ENCODE measurements around the gene SLC25A25.

Gene SLC25A25

DNA sequence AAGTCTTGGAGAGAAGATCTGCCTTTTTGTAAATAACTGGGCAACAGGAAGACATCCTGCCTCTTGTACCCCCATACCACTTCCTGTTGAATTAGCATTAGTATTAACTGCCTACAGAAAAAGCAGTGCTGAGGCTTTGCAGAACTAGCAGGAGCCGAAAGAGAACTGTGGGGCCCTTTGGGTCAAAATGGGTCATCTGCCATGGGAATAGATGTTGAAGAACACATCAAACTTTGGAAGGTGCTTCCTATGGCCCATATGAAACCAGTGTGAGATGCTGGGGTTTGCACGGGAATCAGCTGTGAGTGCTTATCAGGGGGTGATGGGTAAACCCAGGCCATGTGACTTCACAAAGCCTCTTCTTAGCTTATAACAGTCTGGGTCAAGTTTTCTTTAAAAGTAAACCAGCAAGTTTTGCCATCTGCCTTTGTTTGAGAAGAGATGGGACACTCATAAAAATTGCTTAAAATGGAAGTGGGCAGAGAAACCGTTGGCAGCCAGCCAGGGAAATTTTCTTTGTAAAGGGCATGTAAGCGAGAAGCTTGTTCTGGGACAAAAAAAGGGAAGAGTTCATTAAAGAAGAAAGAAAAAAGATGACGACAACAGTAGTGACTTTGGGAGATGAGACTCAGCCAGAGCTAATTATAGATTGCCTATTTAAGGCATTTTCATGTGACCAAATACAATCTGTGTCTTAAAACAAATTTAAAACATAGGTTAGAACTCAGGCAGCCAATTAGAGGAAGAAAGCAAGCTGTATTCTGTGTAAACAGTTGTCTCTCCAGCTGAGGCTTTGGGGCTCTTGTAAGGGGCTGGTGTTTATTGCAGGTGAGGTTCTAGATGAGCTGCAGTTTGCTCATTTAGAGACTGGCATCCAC lies 4.4 kb downstream of the SLC25A25 start:
- DNase-seq (ENCODE audit: low read depth in 2 of 2) = peak in 1 of 2 donors; percentile 20

GRCh38 chr9:128073253-128073886 lies 5.3 kb downstream of the SLC25A25 start:
- no peak for DNase-seq (ENCODE audit: low read depth in 2 of 2)

DNA sequence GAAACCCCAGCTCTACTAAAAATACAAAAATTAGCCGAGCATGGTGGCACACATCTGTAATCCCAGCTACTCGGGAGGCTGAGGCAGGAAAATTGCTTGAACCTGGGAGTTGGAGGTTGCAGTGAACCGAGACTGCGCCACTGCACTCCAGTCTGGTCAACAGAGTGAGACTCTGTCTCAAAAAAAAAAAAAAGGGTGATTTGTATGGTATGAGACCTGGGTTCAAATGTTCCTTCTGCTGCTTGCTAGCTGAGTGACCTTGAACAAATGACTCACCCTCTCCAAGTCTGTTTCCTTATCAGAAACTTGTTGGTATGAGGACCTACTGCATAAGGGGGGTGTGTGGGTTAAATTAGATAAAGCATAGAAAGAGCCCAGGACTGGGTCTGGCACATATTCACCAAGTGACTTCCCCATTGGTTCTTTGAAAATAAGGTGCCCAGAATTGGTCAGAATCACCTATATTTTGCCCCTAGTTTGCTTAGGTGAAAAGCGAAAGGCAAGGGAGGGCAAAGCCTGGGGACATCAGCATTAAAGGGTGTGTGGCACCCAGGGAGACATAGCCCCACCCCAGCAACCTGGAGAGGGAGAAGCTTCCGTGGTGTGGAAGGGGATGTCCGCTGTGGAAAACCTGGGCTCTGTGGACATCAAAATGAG lies 9.9 kb downstream of the SLC25A25 start:
- DNase-seq (ENCODE audit: low read depth in 2 of 2) = no peak

GRCh38 chr9:128078504-128079434 lies 10.7 kb downstream of the SLC25A25 start:
- no peak for DNase-seq (ENCODE audit: low read depth in 2 of 2)

- no peak for DNase-seq (ENCODE audit: low read depth in 2 of 2)
These were observed 12.2 kb downstream of the SLC25A25 start for GRCh38 chr9:128080206-128080605.

DNA sequence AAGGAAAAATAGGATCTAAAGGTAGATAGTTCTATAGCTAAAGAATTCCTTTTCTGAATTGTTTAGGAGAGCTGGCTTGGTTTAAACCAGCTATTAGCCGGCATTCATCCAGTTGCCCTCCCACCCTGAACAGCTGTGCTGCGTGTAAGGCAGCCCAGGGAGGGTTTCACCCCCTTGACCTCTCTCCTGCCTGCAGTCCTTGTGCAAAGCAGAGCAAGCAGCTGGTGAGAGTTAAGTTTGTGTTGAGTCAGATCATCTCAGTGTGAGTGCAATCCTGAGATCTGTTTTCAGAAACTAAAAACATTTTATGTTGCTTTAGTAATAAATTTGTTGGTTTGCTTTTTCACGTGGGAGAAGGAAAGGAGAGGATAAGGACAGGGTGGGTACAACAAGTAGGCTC lies 13.0 kb downstream of the SLC25A25 start:
- DNase-seq (ENCODE audit: low read depth in 2 of 2) = no peak

- DNase-seq (ENCODE audit: low read depth in 2 of 2) = no peak
These were observed 14.1 kb downstream of the SLC25A25 start for GRCh38 chr9:128082151-128082550.

DNA sequence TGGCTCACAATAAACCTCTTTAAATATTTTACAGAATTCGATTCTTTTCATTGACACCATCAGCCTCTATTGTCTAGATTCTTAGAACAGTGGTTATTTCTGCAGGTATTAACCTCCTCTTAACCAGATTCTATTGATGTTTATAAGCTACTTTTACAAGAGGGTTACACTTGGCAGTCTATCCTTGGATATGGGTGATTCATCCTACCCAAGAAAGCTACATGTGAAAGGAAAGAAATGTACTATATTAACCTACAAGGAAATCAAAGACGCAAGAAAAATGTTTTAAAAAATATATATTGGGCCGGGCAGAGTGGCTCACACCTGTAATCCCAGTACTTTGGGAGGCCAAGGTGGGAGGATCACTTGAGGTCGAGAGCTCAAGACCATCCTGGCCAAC lies 16.7 kb downstream of the SLC25A25 start:
- no peak for DNase-seq (ENCODE audit: low read depth in 2 of 2)

- no peak for DNase-seq (ENCODE audit: low read depth in 2 of 2)
These were observed 17.9 kb downstream of the SLC25A25 start for GRCh38 chr9:128085943-128086342.

DNA sequence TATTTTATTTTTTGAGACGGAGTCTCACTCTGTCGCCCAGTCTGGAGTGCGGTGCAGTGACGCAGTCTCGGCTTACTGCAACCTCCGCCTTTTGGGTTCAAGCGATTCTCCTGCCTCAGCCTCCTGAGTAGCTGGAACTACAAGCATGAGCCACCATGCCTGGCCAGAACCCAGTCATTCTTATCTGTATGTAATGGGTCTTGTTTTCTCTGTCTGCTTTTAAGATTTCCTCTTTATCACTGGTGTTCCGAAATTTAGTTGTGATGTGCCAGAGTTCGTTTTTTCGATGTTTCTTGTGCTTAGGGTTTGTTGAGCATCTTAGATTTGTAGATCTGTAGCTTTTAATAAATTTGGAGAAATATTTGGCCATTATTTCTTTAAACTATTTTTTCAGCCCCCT lies 19.2 kb downstream of the SLC25A25 start:
- no peak for DNase-seq (ENCODE audit: low read depth in 2 of 2)

- no peak for DNase-seq (ENCODE audit: low read depth in 2 of 2)
These were observed 20.4 kb downstream of the SLC25A25 start for GRCh38 chr9:128088253-128088945.

DNA sequence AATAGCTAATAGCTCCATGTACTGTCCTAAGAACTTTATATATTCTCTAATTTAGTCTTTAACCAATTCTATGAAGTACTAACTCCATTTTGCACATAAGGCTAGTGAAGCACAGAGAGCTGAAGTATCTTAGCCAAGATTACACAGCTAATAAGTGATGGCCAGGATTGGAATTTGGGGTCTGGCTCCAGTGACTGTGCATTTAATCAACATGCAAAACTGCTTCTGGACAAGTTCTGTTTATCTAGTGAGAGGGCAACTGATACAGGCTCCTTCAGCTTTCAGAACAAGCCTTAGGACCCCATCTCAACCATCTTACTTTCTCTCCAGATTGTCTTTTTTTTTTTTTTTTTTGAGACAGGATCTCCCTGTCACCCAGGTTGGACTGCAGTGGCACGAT lies 21.3 kb downstream of the SLC25A25 start:
- DNase-seq (ENCODE audit: low read depth in 2 of 2) = no peak

DNA sequence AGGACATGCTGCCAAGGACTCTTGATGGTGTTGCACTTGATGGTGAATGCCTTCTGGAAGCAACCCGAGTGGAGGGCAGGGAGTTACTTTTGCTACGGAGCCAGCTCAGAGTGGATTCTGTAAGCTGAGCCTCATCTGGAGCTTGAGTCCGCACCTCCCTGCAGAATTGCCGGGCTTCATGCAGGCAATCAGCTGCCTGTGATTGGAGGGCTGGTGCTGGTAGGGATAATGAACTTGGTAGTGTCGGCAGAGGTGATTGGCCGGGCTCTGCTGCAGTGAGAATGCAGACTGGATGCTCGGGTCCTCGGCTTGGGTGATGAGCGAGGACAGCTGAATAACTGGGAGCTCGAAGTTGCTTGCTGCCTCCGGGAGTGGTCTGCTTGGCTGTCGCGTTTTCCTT lies 23.1 kb downstream of the SLC25A25 start:
- DNase-seq (ENCODE audit: low read depth in 2 of 2) = no peak

DNA sequence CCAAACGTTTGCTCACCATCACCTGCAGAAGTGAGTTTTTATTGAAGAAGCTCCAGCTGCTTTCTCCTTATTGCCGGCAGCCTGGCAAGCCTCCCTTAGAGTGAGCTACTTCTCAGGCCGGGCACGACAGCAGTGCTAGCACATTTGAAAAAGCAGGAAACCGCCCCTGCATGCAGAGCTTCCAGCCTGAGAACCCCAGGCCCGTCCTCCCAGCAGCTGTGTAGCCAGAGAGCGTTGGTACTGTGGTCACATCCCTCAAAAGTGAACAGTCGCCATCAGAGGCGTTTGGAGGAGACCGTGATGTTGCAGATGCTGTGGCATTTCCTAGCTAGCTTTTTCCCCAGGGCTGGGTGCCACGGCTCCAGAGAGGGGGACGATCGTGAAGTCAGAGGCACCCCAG lies 23.5 kb downstream of the SLC25A25 start:
- DNase-seq (ENCODE audit: low read depth in 2 of 2) = no peak

- no peak for DNase-seq (ENCODE audit: low read depth in 2 of 2)
These were observed 24.4 kb downstream of the SLC25A25 start for GRCh38 chr9:128092199-128092977.

- DNase-seq (ENCODE audit: low read depth in 2 of 2) = no peak
These were observed 25.0 kb downstream of the SLC25A25 start for GRCh38 chr9:128093011-128093410.

DNA sequence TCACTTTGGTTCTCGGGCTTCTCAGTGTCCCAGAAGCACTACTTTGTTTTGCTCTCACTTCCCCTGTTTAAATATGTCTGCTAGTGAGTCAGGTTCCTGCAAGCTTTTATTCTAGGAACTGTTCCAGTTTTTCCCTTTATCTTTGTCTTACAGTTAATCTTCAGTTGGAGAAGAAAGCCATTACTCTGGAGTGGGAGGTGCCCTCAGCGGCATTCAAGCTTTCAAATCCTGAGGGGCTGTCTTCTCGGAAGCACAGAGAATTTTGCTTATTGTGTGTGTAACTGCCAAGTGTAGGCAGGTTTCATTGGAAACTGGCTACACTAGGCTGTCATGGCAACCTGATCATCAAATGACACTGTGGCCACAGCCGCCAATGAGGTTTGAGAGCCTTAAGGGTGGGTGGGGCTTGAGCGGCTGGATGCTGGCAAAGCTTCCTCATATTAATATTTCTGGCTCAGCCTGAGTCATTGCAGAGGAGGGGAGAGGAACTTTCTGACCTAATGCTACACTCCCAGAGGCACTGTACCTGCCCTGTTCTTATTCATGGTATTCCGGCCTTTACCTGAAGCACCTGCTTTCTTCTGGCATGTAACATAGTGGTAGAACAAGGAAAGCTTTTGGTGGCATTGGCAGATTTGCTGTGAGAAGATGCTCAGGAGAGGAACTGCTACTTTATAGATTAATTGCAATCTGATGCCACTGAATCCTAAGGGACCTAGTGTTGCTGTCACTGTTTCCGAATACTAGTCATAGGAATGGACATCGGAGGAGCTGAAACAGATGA lies 26.3 kb downstream of the SLC25A25 start:
- peak in 1 of 2 donors; percentile 27 for DNase-seq (ENCODE audit: low read depth in 2 of 2)

- no peak for DNase-seq (ENCODE audit: low read depth in 2 of 2)
These were observed 27.0 kb downstream of the SLC25A25 start for GRCh38 chr9:128094950-128095544.
